GM12874 (cell line): Measurements from ENCODE around the gene RBSN.

Source experiments
- TF ChIP-seq, protein P1 (sequence below): IDR thresholded peaks from 2 replicates; pipeline ENCODE4 v1.5.1; 2011; ENCODE audit warnings: low read depth, mild to moderate bottlenecking, control low read depth, low read length, moderate library complexity; ENCODE audit not compliant: insufficient read depth

RBSN gene

DNA sequence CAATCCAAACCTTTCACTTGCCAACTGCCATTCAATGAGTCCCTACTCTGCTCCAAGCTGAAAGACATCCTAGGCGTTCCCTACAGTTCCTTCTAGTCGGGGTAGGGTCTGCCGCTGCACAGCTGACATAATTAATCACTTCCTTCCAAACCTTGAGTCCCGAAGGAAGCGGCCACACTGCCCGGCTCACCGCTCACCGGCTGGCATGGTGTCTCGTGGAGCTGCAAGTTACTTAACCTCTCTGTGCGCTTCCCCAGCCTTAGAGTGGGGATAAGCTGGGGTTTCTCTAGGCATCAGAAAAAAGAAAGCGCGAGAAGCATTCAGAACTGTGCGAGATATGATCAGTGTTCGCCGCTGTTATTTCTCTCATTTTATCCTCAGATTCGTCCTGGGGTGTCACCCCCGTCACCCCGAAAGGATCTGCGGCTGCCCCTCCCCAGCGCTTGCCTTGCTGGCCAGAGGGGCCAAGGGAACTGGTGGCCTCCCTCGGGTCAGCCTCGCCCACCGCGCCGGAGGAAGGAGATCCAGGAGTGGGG lies 34.6 kb downstream of the RBSN start:
- TF ChIP-seq, protein P1, sequence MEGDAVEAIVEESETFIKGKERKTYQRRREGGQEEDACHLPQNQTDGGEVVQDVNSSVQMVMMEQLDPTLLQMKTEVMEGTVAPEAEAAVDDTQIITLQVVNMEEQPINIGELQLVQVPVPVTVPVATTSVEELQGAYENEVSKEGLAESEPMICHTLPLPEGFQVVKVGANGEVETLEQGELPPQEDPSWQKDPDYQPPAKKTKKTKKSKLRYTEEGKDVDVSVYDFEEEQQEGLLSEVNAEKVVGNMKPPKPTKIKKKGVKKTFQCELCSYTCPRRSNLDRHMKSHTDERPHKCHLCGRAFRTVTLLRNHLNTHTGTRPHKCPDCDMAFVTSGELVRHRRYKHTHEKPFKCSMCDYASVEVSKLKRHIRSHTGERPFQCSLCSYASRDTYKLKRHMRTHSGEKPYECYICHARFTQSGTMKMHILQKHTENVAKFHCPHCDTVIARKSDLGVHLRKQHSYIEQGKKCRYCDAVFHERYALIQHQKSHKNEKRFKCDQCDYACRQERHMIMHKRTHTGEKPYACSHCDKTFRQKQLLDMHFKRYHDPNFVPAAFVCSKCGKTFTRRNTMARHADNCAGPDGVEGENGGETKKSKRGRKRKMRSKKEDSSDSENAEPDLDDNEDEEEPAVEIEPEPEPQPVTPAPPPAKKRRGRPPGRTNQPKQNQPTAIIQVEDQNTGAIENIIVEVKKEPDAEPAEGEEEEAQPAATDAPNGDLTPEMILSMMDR, result no peak

DNA sequence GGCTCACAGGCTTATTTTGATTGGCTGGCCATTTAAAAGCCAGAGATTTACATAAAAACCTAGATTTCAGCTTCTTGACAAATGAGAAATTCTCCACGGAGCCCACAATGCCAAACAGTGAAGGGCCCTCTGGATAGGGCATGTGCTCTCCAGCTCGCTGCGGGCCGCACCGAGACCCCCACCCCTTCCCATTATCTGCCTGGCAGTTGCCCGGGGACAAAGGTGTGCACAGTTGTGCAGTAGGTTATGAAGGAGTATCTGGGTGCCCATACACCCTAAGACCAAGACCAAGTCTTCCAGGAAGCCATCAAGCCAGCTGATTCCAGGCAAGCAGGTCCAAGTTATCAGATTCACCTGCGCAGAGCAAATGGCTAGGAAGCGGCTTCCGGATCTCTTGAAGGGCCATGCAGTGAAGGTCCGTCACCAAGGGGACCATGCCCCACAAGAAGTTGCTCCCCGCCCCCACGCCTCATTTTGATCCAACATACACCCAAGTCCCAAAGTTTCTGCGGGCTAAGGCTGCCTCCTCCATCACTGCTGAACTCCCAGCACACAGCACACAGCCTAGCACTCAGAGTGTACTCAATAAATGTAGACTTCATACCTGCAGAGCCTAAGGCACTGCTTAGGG lies 35.2 kb downstream of the RBSN start:
- TF ChIP-seq, protein P1, result no peak

DNA sequence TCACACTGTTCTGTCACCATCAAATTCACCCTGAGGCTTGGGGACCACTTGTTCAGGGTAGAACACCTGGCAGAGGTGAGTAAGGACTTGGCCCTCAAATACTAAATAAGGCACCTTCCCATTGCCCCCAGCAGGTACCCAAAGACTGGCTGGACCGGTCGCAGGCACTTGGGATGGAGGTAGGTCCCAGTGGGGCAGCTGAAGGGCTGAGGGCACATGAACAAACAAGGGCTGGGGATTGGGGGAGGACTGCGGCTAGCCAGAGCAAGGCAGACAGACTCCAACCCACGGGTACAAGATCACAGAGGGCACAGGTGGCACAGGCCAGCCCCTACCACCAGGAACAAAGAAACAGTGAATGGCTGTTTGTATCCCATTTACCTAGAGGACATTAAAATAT lies 35.7 kb downstream of the RBSN start:
- TF ChIP-seq, protein P1, result no peak

DNA sequence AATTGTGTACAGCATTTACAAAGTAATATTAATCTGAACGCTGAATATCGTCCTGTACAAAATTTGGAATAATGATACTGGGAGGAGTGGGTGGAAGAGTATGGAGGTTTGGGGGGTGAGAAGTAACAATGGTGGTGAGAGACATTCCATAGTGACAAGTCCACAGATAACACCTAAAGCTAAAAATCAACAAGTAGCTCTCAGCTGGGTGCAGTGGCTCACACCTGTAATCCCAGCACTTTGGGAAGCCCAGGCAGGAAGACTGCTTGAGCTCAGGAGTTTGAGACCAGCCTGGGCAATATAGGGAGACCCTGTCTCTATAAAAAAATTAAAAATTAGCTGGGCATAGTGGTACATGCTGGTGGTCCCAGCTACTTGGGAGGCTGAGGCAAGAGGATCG lies 38.9 kb downstream of the RBSN start:
- TF ChIP-seq, protein P1, result no peak

DNA sequence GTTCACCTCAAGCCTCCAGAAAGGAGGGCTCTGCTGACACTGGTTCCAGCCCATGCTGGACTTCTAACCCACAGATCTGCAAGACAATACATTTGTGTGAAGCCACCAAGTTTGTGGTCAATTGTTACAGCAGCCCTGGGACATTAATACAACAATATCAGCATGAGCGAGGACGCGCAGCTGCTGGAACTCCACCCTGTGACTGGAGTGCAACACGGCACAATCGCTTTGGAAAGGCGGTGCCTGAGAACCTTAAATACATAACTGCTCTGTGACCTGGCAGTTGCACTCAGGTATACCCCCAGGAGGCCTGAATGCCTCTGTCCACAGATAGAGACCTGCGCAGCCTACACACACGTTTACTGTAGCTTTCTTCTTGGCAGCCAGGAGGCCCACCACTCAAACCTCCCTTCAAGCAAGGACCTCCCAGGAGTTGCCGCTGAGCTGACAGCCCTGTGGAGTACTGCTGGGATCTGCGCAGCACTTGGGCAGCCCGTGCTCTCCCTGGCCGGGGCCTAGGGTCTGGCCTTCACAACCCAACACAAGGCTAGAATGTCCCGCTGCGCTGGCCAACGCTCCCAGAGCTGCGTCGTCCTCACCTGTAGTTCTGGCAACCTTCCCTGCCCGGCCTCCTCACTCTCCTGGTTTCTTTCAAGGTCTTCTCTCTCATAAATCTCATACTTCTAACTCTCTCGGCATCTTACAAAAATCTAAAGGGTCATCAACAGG lies 42.1 kb downstream of the RBSN start:
- TF ChIP-seq, protein P1, result no peak

DNA sequence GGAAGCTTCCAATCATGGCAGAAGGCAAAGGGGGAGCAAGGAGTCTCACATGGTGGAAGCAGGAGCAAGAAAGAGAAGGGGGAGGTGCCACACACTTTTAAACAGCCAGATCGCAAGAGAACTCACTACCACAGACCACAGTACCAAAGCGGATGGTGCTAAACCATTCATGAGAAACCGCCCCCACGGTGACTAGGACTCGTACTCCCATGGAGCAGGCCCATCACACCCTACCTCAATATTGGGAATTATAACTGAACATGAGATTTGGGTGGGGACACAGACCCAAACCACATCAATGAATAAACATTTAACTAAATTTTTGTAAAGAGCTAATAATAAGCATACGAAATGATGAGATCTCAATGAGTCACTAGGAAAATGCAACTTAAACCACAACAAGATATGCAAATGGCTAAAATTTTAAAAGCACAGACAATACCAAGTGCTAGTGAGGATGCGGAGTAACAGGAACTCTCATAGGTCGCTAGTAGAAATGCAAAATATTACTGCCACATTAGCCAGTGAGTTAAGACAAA lies 43.9 kb downstream of the RBSN start:
- TF ChIP-seq, protein P1, result no peak

DNA sequence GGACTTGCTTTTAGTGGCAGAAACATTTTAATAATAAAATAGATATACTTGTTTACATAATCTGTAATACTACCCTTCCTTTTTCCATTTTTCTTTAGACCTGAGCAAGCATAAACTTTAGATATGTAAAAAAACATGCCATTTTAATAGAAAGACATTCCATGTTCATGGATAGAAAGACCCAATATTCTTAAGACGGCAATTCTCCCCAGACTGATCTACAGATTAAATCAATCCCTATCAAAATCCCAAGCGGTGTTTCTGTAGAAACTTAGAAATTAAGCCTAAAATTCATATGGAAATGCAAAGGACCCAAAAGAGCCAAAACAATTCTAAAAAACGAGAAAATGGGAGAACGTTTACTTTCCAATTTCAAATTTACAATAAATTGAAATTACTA lies 45.4 kb downstream of the RBSN start:
- TF ChIP-seq, protein P1, result no peak
